Spleen (tissue), 7 donors: ENCODE data around the gene SMYD2.

Source experiments
- CTCF ChIP-seq, 11 experiments: fragments of 200-600 bp in 7 of 11; fragments of 450-650 bp in 4 of 11; sonication (generic) in 4 of 11; IDR thresholded peaks in 8 of 11; conservative IDR thresholded peaks in 3 of 11; 1 replicate in 7 of 11; 2 replicates in 4 of 11; pipeline versions ENCODE4 v1.4.0 to v1.8.0; 2016 to 2021; ENCODE audit warnings: antibody characterized with exemption in 11 of 11, inconsistent platforms in 4 of 11, mild to moderate bottlenecking in 1 of 11
- POLR2A ChIP-seq, 3 donors: fragments of 450-650 bp; IDR thresholded peaks; one replicate each; pipeline ENCODE4 v1.5.1; 2017; ENCODE audit warnings: antibody characterized with exemption in 3 of 3, mild to moderate bottlenecking in 1 of 3
- donor health status: DM: no; HTN: no; CAD: no; lungs with moderate emphysema.
- donor health status: DM: no; HTN: no; CAD: no.
- donor health status: DM: no; HTN: no; CAD: no.

GRCh38 chr1:214251354-214251753 lies 29.6 kb upstream of the SMYD2 start:
- TF ChIP-seq CTCF (IDR thresholded peaks at IDR 0.05 in 8 of 11, conservative IDR thresholded peaks at IDR 0.05 in 3 of 11): no peak
- no peak for TF ChIP-seq POLR2A (IDR thresholded peaks at IDR 0.05)
